ENCODE data around the gene CLOCK.

The CLOCK gene

GRCh38 chr4:55549888-55550287, 3.2 kb upstream of the CLOCK start:
- Histone ChIP-seq H4K20me1 (ENCODE audit: low read depth, low read length) (no peaks in the 10 kb centered on the region), H3K27ac (ENCODE audit: low read depth, low read length) (no peak overlapping the region), H3K9me2 (replicated peaks; ENCODE audit: insufficient read depth, low read length) (no peaks in the 10 kb centered on the region), H3K4me2 (ENCODE audit: low read depth, low read length, poor library complexity, severe bottlenecking) (no peak overlapping the region), H3K79me2 (ENCODE audit: insufficient read depth, low read length) (no peaks in the 10 kb centered on the region), H3K36me3 (ENCODE audit: low read length) (no peaks in the 10 kb centered on the region), H3K4me3 (ENCODE audit: insufficient read depth, low read length, poor library complexity, severe bottlenecking) (no peak overlapping the region), H3K9me3 (ENCODE audit: insufficient read depth, low read length) (no peaks in the 10 kb centered on the region), H3F3A (ENCODE audit: insufficient read depth) (peaks cover 7% of the 10 kb centered on the region; the same call in 1 of the 2 replicates), H3K9ac (ENCODE audit: low read length) (no peak overlapping the region), H2AFZ (ENCODE audit: low read depth, low read length, severe bottlenecking) (no peak overlapping the region), H3K27me3 (ENCODE audit: low read length) (no peaks in the 10 kb centered on the region)
- TF ChIP-seq CTCF (IDR thresholded peaks at IDR 0.05; ENCODE audit: insufficient read depth, low read length, poor library complexity, severe bottlenecking) (no peak), EZH2phosphoT487 (conservative IDR thresholded peaks at IDR 0.05; ENCODE audit: low read length) (no peak)

- Histone ChIP-seq H3K36me3 (ENCODE audit: low read length) (no peaks in the 10 kb centered on the region), H4K20me1 (ENCODE audit: low read depth, low read length) (0 out of 2 replicates have a peak, but pooled peaks cover 3% of the 10 kb centered on the region), H3F3A (ENCODE audit: insufficient read depth) (peaks cover 7% of the 10 kb centered on the region; the same call in 1 of the 2 replicates), H3K9me2 (replicated peaks; ENCODE audit: insufficient read depth, low read length) (no peaks in the 10 kb centered on the region), H3K4me3 (ENCODE audit: insufficient read depth, low read length, poor library complexity, severe bottlenecking) (no peak overlapping the region), H2AFZ (ENCODE audit: low read depth, low read length, severe bottlenecking) (no peak overlapping the region), H3K27ac (ENCODE audit: low read depth, low read length) (no peak overlapping the region), H3K27me3 (ENCODE audit: low read length) (no peaks in the 10 kb centered on the region), H3K9ac (ENCODE audit: low read length) (no peak overlapping the region), H3K79me2 (ENCODE audit: insufficient read depth, low read length) (no peaks in the 10 kb centered on the region), H3K4me2 (ENCODE audit: low read depth, low read length, poor library complexity, severe bottlenecking) (peak overlapping the region; percentile 72), H3K9me3 (ENCODE audit: insufficient read depth, low read length) (no peaks in the 10 kb centered on the region)
- TF ChIP-seq EZH2phosphoT487 (conservative IDR thresholded peaks at IDR 0.05; ENCODE audit: low read length), result no peak
- no peak for TF ChIP-seq CTCF (IDR thresholded peaks at IDR 0.05; ENCODE audit: insufficient read depth, low read length, poor library complexity, severe bottlenecking)
These were observed 1.2 kb upstream of the CLOCK start for GRCh38 chr4:55547918-55548317.

GRCh38 chr4:55547466-55547770, 709 bp upstream of the CLOCK start:
- Histone ChIP-seq H3K9me2 (replicated peaks; ENCODE audit: insufficient read depth, low read length) (no peaks in the 10 kb centered on the region), H3K4me3 (ENCODE audit: insufficient read depth, low read length, poor library complexity, severe bottlenecking) (peak overlapping the region; percentile 73), H2AFZ (ENCODE audit: low read depth, low read length, severe bottlenecking) (peak overlapping the region; percentile 84), H4K20me1 (ENCODE audit: low read depth, low read length) (0 out of 2 replicates have a peak, but pooled peaks cover 3% of the 10 kb centered on the region), H3K9me3 (ENCODE audit: insufficient read depth, low read length) (no peaks in the 10 kb centered on the region), H3K36me3 (ENCODE audit: low read length) (no peaks in the 10 kb centered on the region), H3K9ac (ENCODE audit: low read length) (peak overlapping the region; percentile 60), H3K79me2 (ENCODE audit: insufficient read depth, low read length) (no peaks in the 10 kb centered on the region), H3K4me2 (ENCODE audit: low read depth, low read length, poor library complexity, severe bottlenecking) (peak overlapping the region; percentile 72), H3K27me3 (ENCODE audit: low read length) (no peaks in the 10 kb centered on the region), H3K27ac (ENCODE audit: low read depth, low read length) (no peak overlapping the region), H3F3A (ENCODE audit: insufficient read depth) (peaks cover 7% of the 10 kb centered on the region; the same call in 1 of the 2 replicates)
- TF ChIP-seq EZH2phosphoT487 (conservative IDR thresholded peaks at IDR 0.05; ENCODE audit: low read length) (no peak), CTCF (IDR thresholded peaks at IDR 0.05; ENCODE audit: insufficient read depth, low read length, poor library complexity, severe bottlenecking) (no peak)
